Chondrocyte (in vitro differentiated cells): Measurements from ENCODE around the gene ADAMTS14. TPM values are rescaled to one million over a fixed set of nuclear protein-coding genes. Genes with fewer than 3 reads are reported as not detected.
A peak's percentile ranks its signal among the peaks of the same experiment; 100 is the strongest.

ENCODE experiments used
- DNase-seq: peaks from one replicate; pipeline ENCODE4 v3.0.0; 2021; ENCODE audit warnings: mixed read lengths, low spot score
- H3K27ac Mint-ChIP-seq: one replicate; pipeline ENCODE4 v1.8.0; 2021; ENCODE audit warnings: mild to moderate bottlenecking, moderate library complexity, mixed read lengths; ENCODE audit not compliant: unreplicated experiment
- H3K27me3 Mint-ChIP-seq: 2 replicates; pipeline ENCODE4 v1.8.0; 2021; ENCODE audit warnings: low read depth, mixed read lengths
- H3K36me3 Mint-ChIP-seq: 2 replicates; pipeline ENCODE4 v1.8.0; 2021; ENCODE audit warnings: low read depth, mixed read lengths
- H3K4me1 Mint-ChIP-seq: 2 replicates; pipeline ENCODE4 v1.8.0; 2021; ENCODE audit warnings: low read depth, mild to moderate bottlenecking, mixed read lengths
- H3K4me3 Mint-ChIP-seq: one replicate; pipeline ENCODE4 v1.8.0; 2021; ENCODE audit warnings: mild to moderate bottlenecking, moderate library complexity, mixed read lengths; ENCODE audit not compliant: unreplicated experiment
- H3K9me3 Mint-ChIP-seq: 2 replicates; pipeline ENCODE4 v1.8.0; 2021; ENCODE audit warnings: low read depth, mixed read lengths
- total RNA-seq: library from RNA; stranded (reverse); gene quantifications from 3 replicates; pipeline ENCODE4 v1.2.1, GENCODE V29; 2021
- TF ChIP-seq, protein P1 (sequence below): fragments of 200-600 bp; sonication (generic); IDR thresholded peaks from 2 replicates; pipeline ENCODE4 v1.5.0; 2021; ENCODE audit warnings: antibody characterized with exemption, mild to moderate bottlenecking, moderate library complexity

ADAMTS14 gene
- total RNA-seq, 1 donor from 2014 or later: 7.7 TPM

- H3K4me1 Mint-ChIP-seq: peaks cover 40% of the 10 kb centered on the region
- H3K27me3 Mint-ChIP-seq: no peaks in the 10 kb centered on the region
- H3K27ac Mint-ChIP-seq: peak overlapping the region; percentile 98
- H3K36me3 Mint-ChIP-seq: no peaks in the 10 kb centered on the region
- DNase-seq: no peak
- no peak overlapping the region for H3K4me3 Mint-ChIP-seq
- H3K9me3 Mint-ChIP-seq: no peaks in the 10 kb centered on the region
- TF ChIP-seq, protein P1, sequence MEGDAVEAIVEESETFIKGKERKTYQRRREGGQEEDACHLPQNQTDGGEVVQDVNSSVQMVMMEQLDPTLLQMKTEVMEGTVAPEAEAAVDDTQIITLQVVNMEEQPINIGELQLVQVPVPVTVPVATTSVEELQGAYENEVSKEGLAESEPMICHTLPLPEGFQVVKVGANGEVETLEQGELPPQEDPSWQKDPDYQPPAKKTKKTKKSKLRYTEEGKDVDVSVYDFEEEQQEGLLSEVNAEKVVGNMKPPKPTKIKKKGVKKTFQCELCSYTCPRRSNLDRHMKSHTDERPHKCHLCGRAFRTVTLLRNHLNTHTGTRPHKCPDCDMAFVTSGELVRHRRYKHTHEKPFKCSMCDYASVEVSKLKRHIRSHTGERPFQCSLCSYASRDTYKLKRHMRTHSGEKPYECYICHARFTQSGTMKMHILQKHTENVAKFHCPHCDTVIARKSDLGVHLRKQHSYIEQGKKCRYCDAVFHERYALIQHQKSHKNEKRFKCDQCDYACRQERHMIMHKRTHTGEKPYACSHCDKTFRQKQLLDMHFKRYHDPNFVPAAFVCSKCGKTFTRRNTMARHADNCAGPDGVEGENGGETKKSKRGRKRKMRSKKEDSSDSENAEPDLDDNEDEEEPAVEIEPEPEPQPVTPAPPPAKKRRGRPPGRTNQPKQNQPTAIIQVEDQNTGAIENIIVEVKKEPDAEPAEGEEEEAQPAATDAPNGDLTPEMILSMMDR: no peak
Measured at GRCh38 chr10:70652761-70653657, 19.3 kb upstream of the ADAMTS14 start.

DNA sequence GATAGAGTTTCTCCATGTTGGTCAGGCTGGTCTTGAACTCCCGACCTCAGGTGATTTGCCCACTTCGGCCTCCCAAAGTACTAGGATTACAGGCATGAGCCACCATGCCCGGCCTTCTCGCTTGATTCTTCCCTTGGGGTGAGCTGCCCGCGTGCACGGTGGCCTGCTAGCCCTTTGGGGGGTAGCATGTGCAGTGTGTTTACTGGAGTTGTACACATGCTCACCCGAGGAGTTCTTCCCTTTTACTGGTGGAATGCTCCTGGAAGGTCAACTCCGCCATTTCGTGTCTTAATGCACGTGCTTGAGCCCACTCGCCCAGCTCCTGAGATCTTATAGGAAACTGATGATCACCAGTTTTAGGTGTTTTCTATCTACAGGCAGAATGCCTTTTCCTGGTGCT lies 17.0 kb upstream of the ADAMTS14 start:
- no peaks in the 10 kb centered on the region for H3K27me3 Mint-ChIP-seq
- H3K4me3 Mint-ChIP-seq: no peak overlapping the region
- H3K9me3 Mint-ChIP-seq: peaks cover 14% of the 10 kb centered on the region
- H3K27ac Mint-ChIP-seq: peak overlapping the region; percentile 88
- TF ChIP-seq, protein P1: no peak
- peaks cover 40% of the 10 kb centered on the region for H3K4me1 Mint-ChIP-seq
- DNase-seq: peak; percentile 51
- H3K36me3 Mint-ChIP-seq: peaks cover 1% of the 10 kb centered on the region

GRCh38 chr10:70656489-70656888 lies 15.8 kb upstream of the ADAMTS14 start:
- Mint-ChIP-seq H3K4me3 (no peak overlapping the region), H3K36me3 (peaks cover 1% of the 10 kb centered on the region), H3K9me3 (peaks cover 14% of the 10 kb centered on the region), H3K4me1 (peaks cover 42% of the 10 kb centered on the region), H3K27me3 (no peaks in the 10 kb centered on the region), H3K27ac (peak overlapping the region; percentile 88)
- DNase-seq: peak; percentile 68
- TF ChIP-seq, protein P1: no peak

- H3K4me1 Mint-ChIP-seq: peaks cover 44% of the 10 kb centered on the region
- TF ChIP-seq, protein P1: no peak
- peaks cover 14% of the 10 kb centered on the region for H3K9me3 Mint-ChIP-seq
- peaks cover 1% of the 10 kb centered on the region for H3K36me3 Mint-ChIP-seq
- no peak overlapping the region for H3K4me3 Mint-ChIP-seq
- peak; percentile 21 for DNase-seq
- H3K27ac Mint-ChIP-seq: peak overlapping the region; percentile 88
- no peaks in the 10 kb centered on the region for H3K27me3 Mint-ChIP-seq
Measured at GRCh38 chr10:70657041-70657440, 15.3 kb upstream of the ADAMTS14 start.

DNA sequence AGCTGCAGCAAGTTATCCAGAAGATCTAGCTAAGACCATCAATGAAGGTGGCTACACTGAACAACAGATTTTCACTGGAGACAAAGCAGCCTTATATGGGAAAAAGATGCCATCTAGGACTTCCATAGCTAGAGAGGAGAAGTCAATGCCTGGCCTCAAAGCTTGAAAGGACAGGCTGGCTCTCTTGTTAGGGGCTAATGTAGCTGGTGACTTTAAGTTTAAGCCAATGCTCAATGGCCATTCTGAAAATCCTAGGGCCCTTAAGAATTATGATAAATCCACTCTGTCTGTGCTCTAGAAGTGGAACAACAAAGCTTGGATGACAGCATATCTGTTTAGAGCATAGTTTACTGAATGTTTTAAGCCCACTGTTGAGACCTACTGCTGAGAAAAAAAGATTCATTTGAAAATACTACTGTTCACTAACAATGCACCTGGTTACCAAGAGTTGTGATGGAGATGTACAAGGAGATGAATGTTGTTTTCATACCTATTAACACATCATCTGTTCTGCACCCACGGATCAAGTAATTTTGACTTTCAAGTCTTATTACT lies 13.6 kb upstream of the ADAMTS14 start:
- Mint-ChIP-seq H3K27ac (no peak overlapping the region), H3K27me3 (no peaks in the 10 kb centered on the region), H3K36me3 (peaks cover 1% of the 10 kb centered on the region), H3K4me3 (no peak overlapping the region), H3K9me3 (peaks cover 14% of the 10 kb centered on the region), H3K4me1 (peaks cover 41% of the 10 kb centered on the region)
- TF ChIP-seq, protein P1: no peak
- DNase-seq: no peak
